AML-193 (cell line): ENCODE results near the gene TMEM17.

Source experiments
- DNase-seq, 2 experiments: peaks; one replicate each; lab custom pipeline; 2025; lab: John Stamatoyannopoulos, UW

Gene TMEM17

GRCh38 chr2:62511636-62512035 is 5.6 kb upstream of the TMEM17 start:
- no peak for DNase-seq

GRCh38 chr2:62506421-62506750 is 391 bp upstream of the TMEM17 start:
- no peak for DNase-seq

GRCh38 chr2:62505109-62505749 is 766 bp downstream of the TMEM17 start:
- no peak for DNase-seq

GRCh38 chr2:62504657-62505056 is 1.3 kb downstream of the TMEM17 start:
- no peak for DNase-seq

GRCh38 chr2:62501794-62502500 is 4.0 kb downstream of the TMEM17 start:
- DNase-seq: peak in 1 of 2 experiments; percentile 4

GRCh38 chr2:62501069-62501468 is 4.9 kb downstream of the TMEM17 start:
- no peak for DNase-seq

- no peak for DNase-seq
These were observed 6.5 kb downstream of the TMEM17 start for GRCh38 chr2:62499430-62500060.

- DNase-seq: no peak
These were observed 7.3 kb downstream of the TMEM17 start for GRCh38 chr2:62498739-62499138.

- no peak for DNase-seq
These were observed 10.2 kb downstream of the TMEM17 start for GRCh38 chr2:62495761-62496160.

- no peak for DNase-seq
These were observed 13.9 kb downstream of the TMEM17 start for GRCh38 chr2:62492048-62492447.

- no peak for DNase-seq
These were observed 16.3 kb downstream of the TMEM17 start for GRCh38 chr2:62489702-62490101.

GRCh38 chr2:62489162-62489561 is 16.8 kb downstream of the TMEM17 start:
- no peak for DNase-seq

- DNase-seq: no peak
These were observed 19.6 kb downstream of the TMEM17 start for GRCh38 chr2:62486439-62486765.

GRCh38 chr2:62485761-62486438 is 20.1 kb downstream of the TMEM17 start:
- DNase-seq: no peak

GRCh38 chr2:62482558-62483352 is 23.2 kb downstream of the TMEM17 start:
- no peak for DNase-seq

- no peak for DNase-seq
These were observed 26.1 kb downstream of the TMEM17 start for GRCh38 chr2:62479917-62480316.

- peak; percentile 74 to 81 for DNase-seq
These were observed 27.9 kb downstream of the TMEM17 start for GRCh38 chr2:62478093-62478580.

GRCh38 chr2:62477573-62477972 is 28.4 kb downstream of the TMEM17 start:
- no peak for DNase-seq

GRCh38 chr2:62475172-62476011 is 30.6 kb downstream of the TMEM17 start:
- no peak for DNase-seq

GRCh38 chr2:62474176-62474575 is 31.8 kb downstream of the TMEM17 start:
- DNase-seq: no peak

GRCh38 chr2:62473246-62473827 is 32.7 kb downstream of the TMEM17 start:
- DNase-seq: no peak
